ENCODE measurements around the gene STARD3.

- no peak for TF ChIP-seq GATA2 (IDR thresholded peaks at IDR 0.05; ENCODE audit: low read depth, low read length)
- TF ChIP-seq GATA3 (IDR thresholded peaks at IDR 0.05; ENCODE audit: low read depth, low read length), result no peak
These were observed 38.3 kb upstream of the STARD3 start for GRCh38 chr17:39598630-39599003.

All from SH-SY5Y (cell line).